Mesendoderm (in vitro differentiated cells): Measurements from ENCODE around the gene NSDHL.

ENCODE experiments used
- DNase-seq: peaks from one replicate; pipeline ENCODE4 v3.0.0; 2013
- H2AK5ac ChIP-seq: 2 replicates; pipeline ENCODE4 v1.6.1; 2013; ENCODE audit warnings: low read length, inconsistent platforms
- H2BK120ac ChIP-seq: 2 replicates; pipeline ENCODE4 v1.6.1; 2013; ENCODE audit warnings: low read depth, mild to moderate bottlenecking, low read length, moderate library complexity, mixed read lengths
- H2BK15ac ChIP-seq: replicated peaks from 2 replicates; pipeline ENCODE4 v1.6.1; 2013; ENCODE audit warnings: low read depth, mild to moderate bottlenecking, moderate library complexity
- H2BK5ac ChIP-seq: 2 replicates; pipeline ENCODE4 v1.6.1; 2013; ENCODE audit warnings: low read length, inconsistent platforms
- H3K18ac ChIP-seq: 2 replicates; pipeline ENCODE4 v1.6.1; 2013; ENCODE audit warnings: mild to moderate bottlenecking, low read length, mixed read lengths
- H3K23ac ChIP-seq: one replicate; pipeline ENCODE4 v1.6.1; 2013; ENCODE audit warnings: low read length
- H3K27ac ChIP-seq: 2 replicates; pipeline ENCODE4 v1.5.1; 2013; ENCODE audit warnings: low read depth, mild to moderate bottlenecking, inconsistent platforms, low read length, moderate library complexity
- H3K27me3 ChIP-seq: 2 replicates; pipeline ENCODE4 v1.6.1; 2013; ENCODE audit warnings: low read length, control low read depth, mild to moderate bottlenecking, inconsistent platforms; ENCODE audit not compliant: insufficient read depth, poor library complexity
- H3K36me3 ChIP-seq: 2 replicates; pipeline ENCODE4 v1.6.1; 2013; ENCODE audit warnings: low read length, inconsistent platforms; ENCODE audit not compliant: control insufficient read depth, insufficient read depth
- H3K4ac ChIP-seq: one replicate; pipeline ENCODE4 v1.6.1; 2013; ENCODE audit warnings: low read depth, mild to moderate bottlenecking, low read length, moderate library complexity
- H3K4me1 ChIP-seq: 2 replicates; pipeline ENCODE4 v1.6.1; 2013; ENCODE audit warnings: low read depth, low read length, inconsistent platforms; ENCODE audit not compliant: control insufficient read depth
- H3K4me2 ChIP-seq: 2 replicates; pipeline ENCODE4 v1.6.1; 2013; ENCODE audit warnings: low read length
- H3K4me3 ChIP-seq: 2 replicates; pipeline ENCODE4 v1.5.1; 2013; ENCODE audit warnings: mild to moderate bottlenecking, low read length
- H3K56ac ChIP-seq: one replicate; pipeline ENCODE4 v1.6.1; 2013; ENCODE audit warnings: low read length
- H3K79me1 ChIP-seq: 2 replicates; pipeline ENCODE4 v1.6.1; 2013; ENCODE audit warnings: low read length, inconsistent platforms
- H3K79me2 ChIP-seq: 2 replicates; pipeline ENCODE4 v1.6.1; 2013; ENCODE audit warnings: mild to moderate bottlenecking, low read length; ENCODE audit not compliant: control insufficient read depth, insufficient read depth
- H3K9ac ChIP-seq: 2 replicates; pipeline ENCODE4 v1.6.1; 2013; ENCODE audit warnings: low read length, inconsistent platforms
- H4K5ac ChIP-seq: one replicate; pipeline ENCODE4 v1.6.1; 2013; ENCODE audit warnings: low read length
- H4K8ac ChIP-seq: one replicate; pipeline ENCODE4 v1.6.1; 2013; ENCODE audit warnings: low read depth, mild to moderate bottlenecking, control low read depth, low read length, moderate library complexity
- WGBS: extraction: QIAGEN DNeasy Blood & Tissue Kit; methylation state at CpG from one replicate; pipeline ENCODE4 v1.1.7; 2013; ENCODE audit warnings: low lambda C conversion rate, missing lambda C conversion rate; ENCODE audit not compliant: insufficient coverage; ENCODE audit errors: extremely low coverage; 5-methylcytosine and 5-hydroxymethylcytosine counted together

Gene NSDHL

GRCh38 chrX:152900937-152901445, 70.1 kb downstream of the NSDHL start:
- Histone ChIP-seq H3K56ac (no peak overlapping the region), H3K79me2 (no peaks in the 10 kb centered on the region), H3K36me3 (no peaks in the 10 kb centered on the region), H3K4me1 (peaks cover 3% of the 10 kb centered on the region), H3K27me3 (no peaks in the 10 kb centered on the region), H3K4ac (no peak overlapping the region), H3K79me1 (no peaks in the 10 kb centered on the region), H3K4me3 (no peak overlapping the region), H3K23ac (no peak overlapping the region), H3K4me2 (no peak overlapping the region), H3K18ac (no peak overlapping the region), H3K27ac (no peak overlapping the region), H2AK5ac (no peak overlapping the region), H2BK120ac (no peak overlapping the region), H4K5ac (no peak overlapping the region), H2BK15ac (no peak overlapping the region), H3K9ac (no peak overlapping the region), H4K8ac (no peak overlapping the region), H2BK5ac (no peak overlapping the region)
- DNase-seq: no peak
- WGBS: no CpG with 5 or more reads among the region's 8 CpGs

GRCh38 chrX:152901816-152902501, 71.1 kb downstream of the NSDHL start:
- Histone ChIP-seq H2AK5ac (no peak overlapping the region), H4K8ac (no peak overlapping the region), H3K79me1 (no peaks in the 10 kb centered on the region), H3K27me3 (no peaks in the 10 kb centered on the region), H3K56ac (no peak overlapping the region), H3K27ac (no peak overlapping the region), H3K4me3 (no peak overlapping the region), H3K9ac (no peak overlapping the region), H3K36me3 (no peaks in the 10 kb centered on the region), H2BK15ac (no peak overlapping the region), H4K5ac (no peak overlapping the region), H3K79me2 (no peaks in the 10 kb centered on the region), H3K23ac (no peak overlapping the region), H2BK5ac (no peak overlapping the region), H3K4me1 (peaks cover 2% of the 10 kb centered on the region), H3K18ac (no peak overlapping the region), H2BK120ac (no peak overlapping the region), H3K4me2 (no peak overlapping the region), H3K4ac (no peak overlapping the region)
- no CpG with 5 or more reads among the region's 15 CpGs for WGBS
- DNase-seq: peak; percentile 58

- DNase-seq: no peak
- Histone ChIP-seq H2BK5ac (no peak overlapping the region), H2BK120ac (no peak overlapping the region), H3K27ac (no peak overlapping the region), H2AK5ac (no peak overlapping the region), H3K79me1 (no peaks in the 10 kb centered on the region), H3K4ac (no peak overlapping the region), H3K27me3 (no peaks in the 10 kb centered on the region), H4K5ac (no peak overlapping the region), H3K79me2 (no peaks in the 10 kb centered on the region), H3K18ac (no peak overlapping the region), H4K8ac (no peak overlapping the region), H3K9ac (no peak overlapping the region), H3K4me1 (no peaks in the 10 kb centered on the region), H2BK15ac (no peak overlapping the region), H3K36me3 (no peaks in the 10 kb centered on the region), H3K23ac (no peak overlapping the region), H3K4me3 (no peak overlapping the region), H3K56ac (peak overlapping the region; percentile 42), H3K4me2 (no peak overlapping the region)
- no CpG with 5 or more reads among the region's 4 CpGs for WGBS
Measured at GRCh38 chrX:152902502-152902820, 71.6 kb downstream of the NSDHL start.

GRCh38 chrX:152903589-152903988, 72.7 kb downstream of the NSDHL start:
- H3K79me2 ChIP-seq: no peaks in the 10 kb centered on the region
- no CpG with 5 or more reads among the region's 9 CpGs for WGBS
- H3K9ac ChIP-seq: no peak overlapping the region
- H2BK120ac ChIP-seq: no peak overlapping the region
- H3K4me2 ChIP-seq: no peak overlapping the region
- no peak overlapping the region for H4K5ac ChIP-seq
- H4K8ac ChIP-seq: no peak overlapping the region
- no peak overlapping the region for H3K23ac ChIP-seq
- no peak overlapping the region for H3K4me3 ChIP-seq
- no peak overlapping the region for H3K56ac ChIP-seq
- H3K79me1 ChIP-seq: no peaks in the 10 kb centered on the region
- no peaks in the 10 kb centered on the region for H3K27me3 ChIP-seq
- no peak for DNase-seq
- H3K4me1 ChIP-seq: no peaks in the 10 kb centered on the region
- no peak overlapping the region for H2AK5ac ChIP-seq
- no peak overlapping the region for H2BK15ac ChIP-seq
- peak overlapping the region; percentile 60 for H3K4ac ChIP-seq
- no peaks in the 10 kb centered on the region for H3K36me3 ChIP-seq
- H3K18ac ChIP-seq: no peak overlapping the region
- H3K27ac ChIP-seq: no peak overlapping the region
- H2BK5ac ChIP-seq: no peak overlapping the region

GRCh38 chrX:152904151-152905080, 73.6 kb downstream of the NSDHL start:
- Histone ChIP-seq H2BK15ac (no peak overlapping the region), H3K56ac (peak overlapping the region; percentile 60), H2AK5ac (no peak overlapping the region), H3K4ac (no peak overlapping the region), H3K4me1 (no peaks in the 10 kb centered on the region), H3K36me3 (no peaks in the 10 kb centered on the region), H3K27me3 (no peaks in the 10 kb centered on the region), H3K4me3 (no peak overlapping the region), H2BK120ac (no peak overlapping the region), H2BK5ac (no peak overlapping the region), H3K79me2 (no peaks in the 10 kb centered on the region), H3K9ac (no peak overlapping the region), H3K18ac (no peak overlapping the region), H3K23ac (no peak overlapping the region), H3K27ac (no peak overlapping the region), H3K4me2 (no peak overlapping the region), H4K5ac (no peak overlapping the region), H4K8ac (no peak overlapping the region), H3K79me1 (no peaks in the 10 kb centered on the region)
- peak; percentile 73 for DNase-seq
- no CpG with 5 or more reads among the region's 20 CpGs for WGBS
